AG08395 (cell line): ENCODE data around the gene PTOV1.

Experiments
- DNase-seq: peaks from one replicate; pipeline ENCODE4 v3.0.0; 2012; ENCODE audit warnings: mixed read lengths, low spot score

Gene PTOV1

DNA sequence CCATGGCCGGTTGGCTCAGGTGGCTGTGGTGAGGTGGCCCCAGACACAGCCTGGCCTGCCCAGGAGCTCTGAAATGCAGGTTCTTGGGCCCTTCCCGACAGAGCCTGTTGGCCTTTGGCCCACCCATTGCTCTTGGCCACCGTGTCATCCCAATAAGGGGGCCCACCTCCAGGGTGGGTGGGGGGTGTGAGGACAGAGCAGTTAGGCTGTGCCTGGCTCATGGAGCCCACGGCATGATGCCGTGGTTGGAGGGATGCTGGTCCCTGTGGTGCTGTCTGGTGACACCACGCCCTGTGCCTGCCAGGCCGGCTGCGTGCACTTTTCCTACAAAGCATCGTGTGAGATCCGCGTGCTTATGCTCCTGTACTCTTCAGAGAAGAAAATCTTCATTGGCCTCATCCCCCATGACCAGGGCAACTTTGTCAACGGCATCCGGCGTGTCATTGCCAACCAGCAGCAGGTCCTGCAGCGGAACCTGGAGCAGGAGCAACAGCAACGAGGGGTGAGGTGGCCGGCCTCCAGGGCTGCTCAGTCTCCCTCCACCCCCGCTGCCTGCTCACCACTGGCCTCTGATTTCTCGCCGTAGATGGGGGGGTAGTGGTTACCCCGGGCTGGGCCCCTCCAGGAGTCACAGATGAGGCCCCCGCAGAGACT is 8.8 kb downstream of the PTOV1 start:
- no peak for DNase-seq

- no peak for DNase-seq
Measured at GRCh38 chr19:49860336-49861102, 9.6 kb downstream of the PTOV1 start.

DNA sequence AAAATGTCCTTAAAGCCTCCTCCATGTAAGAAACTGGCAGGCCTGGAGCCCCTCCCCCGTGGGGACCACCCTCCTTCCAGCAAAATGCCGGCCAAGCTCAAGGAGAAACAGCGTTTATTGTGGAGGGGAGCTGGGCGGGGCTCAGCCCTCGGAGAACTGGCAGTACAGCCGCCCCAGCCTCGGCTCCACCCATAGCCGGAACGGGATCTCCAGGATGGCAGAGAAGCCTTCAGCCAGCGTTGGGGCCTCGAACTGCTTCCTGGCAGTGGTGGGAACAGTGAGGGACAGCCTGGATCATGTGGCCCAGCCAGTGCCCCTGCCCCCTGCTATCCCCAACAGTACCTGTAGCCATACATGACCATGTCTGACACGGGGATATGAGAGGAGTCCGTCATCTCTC is 10.1 kb downstream of the PTOV1 start:
- no peak for DNase-seq

DNA sequence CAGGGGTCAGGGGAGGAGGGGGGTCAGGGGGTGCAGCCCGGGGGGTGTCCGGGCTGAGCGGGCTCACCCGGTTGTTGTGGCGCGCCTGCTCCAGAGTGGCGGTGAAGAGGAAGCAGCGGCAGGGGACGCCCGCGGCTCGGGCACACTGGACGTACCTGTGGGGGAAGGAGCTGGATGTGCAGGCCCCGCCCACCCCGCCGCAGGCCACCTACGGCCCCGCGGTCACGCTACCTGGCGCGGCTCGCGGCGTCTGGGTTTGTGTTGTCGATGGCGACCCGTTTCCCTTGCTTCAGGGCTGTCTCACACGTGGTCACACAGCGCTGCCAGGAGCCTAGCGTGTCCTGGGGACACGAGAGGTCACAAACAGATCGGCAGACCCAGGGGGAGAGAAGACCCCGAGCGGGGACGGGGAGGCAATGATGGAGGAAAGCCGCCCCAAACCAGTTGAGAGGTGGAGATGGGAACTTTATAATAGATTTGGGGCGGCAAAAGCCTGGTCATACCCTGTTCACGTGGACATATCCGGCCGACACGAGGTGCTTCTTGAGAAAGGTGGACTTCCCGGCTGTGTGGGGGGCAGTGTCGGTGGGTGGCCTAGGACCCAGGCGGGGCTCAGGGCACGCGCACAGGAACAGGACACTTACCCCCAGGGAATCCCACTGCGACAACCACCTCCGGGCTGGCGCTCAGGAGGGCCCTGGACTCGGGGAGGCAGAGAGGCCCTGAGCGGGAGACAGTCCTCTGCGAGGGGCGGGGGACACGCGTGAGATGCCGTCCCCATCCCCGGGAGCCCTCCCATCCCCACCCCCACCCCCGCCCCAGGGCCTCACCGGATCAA is 10.8 kb downstream of the PTOV1 start:
- no peak for DNase-seq

DNA sequence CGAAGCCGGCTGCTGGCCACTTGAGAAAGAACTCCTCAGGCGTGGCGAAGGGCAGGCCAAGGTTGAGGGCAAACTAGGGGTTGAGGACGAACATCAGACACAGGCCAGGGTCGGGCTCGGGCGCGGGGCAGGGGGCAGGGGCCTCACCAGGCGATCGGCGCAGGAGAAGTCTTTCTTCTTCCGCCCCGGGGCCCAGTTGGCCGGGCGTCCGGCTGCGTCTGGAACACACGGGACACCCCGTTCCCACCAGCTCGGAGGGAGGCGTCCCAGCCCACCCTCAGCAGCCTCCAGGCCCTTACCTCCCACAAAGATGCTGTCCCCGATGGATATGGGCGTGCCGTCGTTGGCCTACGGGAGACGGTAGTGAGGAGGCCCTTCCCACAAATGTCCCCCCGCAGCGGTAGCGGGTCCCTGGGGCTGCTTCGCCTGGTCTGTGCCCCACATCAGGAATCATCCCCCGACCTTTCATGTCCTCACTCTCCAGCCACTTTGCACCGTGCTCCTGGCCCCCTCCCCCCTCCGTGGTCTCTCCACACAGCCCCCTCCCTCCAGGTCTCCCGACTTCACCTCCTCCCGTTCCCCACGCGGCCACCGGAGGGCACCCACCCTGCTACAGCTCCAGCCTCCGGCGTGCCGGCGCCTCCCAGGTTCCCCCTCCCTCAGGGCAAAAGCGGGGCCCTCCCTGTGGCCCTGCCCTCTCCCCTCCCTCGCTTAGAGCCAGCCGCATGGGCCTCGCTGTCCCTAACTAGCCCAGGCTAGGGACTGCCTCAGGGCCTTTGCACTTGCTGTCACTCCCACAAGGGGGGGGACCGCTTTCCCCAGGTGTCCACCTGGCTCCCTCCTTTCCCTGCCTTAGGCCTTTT is 11.7 kb downstream of the PTOV1 start:
- DNase-seq = no peak

DNA sequence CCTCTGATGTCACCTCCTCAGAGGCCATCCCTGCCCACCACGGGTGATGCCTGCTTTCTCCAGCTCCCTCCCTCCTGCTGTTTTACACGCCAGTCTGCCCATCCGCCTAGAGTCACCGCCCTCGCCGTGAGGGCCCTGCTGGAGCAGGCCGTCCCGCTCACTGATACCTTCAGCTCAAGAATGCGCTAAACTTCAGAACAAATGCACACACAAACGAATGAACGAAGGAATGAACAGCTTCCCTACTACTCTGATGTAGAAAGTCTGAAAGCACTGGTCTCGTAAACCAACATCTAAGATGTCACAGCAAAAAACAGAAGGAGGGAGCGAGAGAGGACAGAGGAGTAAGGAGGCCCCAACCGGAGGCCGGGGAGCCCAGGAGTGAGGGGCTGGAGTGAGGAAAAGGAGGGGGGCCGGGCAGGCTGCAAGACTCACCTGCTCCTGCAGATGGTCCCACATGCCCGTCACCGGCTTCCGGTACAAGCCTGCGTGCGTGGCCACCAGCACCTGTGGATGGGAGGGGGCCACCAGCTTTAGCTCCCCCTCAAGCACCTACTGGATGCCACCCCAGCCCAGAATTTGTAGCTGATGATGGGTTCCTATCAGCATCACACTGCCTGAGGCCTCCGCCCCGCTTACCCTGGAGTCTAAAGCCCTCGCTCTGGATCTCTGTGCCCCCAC is 12.4 kb downstream of the PTOV1 start:
- DNase-seq = no peak

DNA sequence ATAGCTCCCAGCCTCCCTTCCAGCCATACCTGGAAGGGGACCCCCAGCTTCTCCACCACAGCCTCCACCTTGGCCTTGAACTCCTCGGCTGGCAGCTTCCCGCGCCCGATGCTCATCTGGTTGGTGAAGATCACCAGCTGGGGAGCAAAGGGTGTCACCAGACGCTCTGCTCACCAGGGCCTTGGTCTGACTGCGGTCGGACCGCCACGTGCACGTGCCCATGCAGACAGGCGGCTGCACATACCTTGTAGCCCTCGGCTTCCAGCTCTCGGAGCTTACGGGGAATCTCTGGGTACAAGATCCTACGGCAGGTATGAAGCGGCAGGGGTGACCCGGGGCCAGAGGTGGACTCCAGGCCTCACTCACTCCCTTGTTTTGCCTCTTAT is 13.0 kb downstream of the PTOV1 start:
- DNase-seq = no peak

- DNase-seq = no peak
Measured at GRCh38 chr19:49864890-49865289, 13.9 kb downstream of the PTOV1 start.

DNA sequence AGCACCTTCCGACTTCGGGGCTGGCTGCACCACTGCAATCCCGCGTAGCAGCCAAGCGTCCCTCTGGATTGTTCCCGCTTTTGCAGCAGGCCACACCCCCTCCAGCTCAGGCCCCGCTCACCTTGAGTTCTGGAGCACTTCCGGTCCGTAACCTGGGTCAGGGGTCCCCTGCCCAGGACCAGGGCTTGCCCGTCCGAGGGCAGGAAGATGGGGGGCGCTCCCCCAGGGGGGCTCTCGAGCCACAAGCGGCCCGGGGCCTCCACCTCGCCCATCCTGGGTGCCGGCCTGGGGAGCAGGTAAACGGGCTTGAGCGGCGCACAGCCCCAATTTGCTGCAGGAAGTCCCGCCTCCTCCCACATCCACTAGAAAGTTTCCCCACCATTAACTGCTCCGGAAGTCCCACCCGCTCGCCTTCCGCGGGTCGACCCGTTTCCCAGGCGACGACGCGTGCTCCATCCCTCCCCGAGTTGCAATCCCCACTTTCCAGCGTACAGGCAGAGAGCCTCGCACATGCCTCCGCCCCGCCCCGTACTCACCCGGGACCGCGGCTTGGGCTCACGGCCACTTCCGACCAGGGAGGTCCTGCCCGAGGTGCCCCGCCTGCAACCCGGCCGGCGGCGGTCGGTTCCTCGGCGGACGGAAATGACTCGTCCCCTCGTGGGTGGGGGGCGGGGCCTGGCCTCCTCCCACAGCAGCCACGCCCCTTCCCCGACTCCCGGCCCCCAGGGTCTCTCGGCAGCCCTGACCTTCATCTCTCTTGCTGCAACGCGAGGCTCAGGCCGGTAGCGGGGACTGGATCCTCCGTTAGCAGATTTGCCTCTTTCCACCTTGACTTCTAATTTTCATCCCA is 16.2 kb downstream of the PTOV1 start, which contains the start of gene PNKP:
TSS of gene PNKP (minus strand) at position 644 of the 850 bp plus-strand sequence. CDS start at position 272, 372 bp downstream.
- DNase-seq = peak; percentile 94

DNA sequence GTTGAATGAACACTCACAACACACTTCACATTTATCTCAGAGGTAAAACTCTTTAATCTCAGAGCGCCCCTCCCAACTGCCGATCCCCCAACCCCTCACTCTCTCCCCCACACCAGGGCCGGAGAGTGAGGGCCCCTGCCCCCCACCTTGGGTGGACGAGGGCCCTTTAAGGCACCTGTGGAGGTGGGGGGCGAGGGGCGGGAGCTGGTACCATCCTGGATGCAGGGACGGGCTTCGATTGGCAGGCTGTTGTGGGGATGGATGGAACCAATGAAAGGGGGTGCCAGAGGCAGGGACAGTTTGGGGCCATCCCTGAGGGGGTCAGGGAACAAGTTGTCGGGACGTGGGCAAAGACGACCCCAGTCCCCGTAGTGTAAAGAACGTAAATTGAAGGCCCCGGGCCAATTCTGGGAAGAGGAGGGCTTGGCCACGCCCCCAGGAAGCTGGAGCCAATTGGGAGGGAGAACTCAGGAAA is 18.1 kb downstream of the PTOV1 start:
- DNase-seq = no peak

GRCh38 chr19:49869484-49870308 is 18.7 kb downstream of the PTOV1 start:
- peak; percentile 98 for DNase-seq

DNA sequence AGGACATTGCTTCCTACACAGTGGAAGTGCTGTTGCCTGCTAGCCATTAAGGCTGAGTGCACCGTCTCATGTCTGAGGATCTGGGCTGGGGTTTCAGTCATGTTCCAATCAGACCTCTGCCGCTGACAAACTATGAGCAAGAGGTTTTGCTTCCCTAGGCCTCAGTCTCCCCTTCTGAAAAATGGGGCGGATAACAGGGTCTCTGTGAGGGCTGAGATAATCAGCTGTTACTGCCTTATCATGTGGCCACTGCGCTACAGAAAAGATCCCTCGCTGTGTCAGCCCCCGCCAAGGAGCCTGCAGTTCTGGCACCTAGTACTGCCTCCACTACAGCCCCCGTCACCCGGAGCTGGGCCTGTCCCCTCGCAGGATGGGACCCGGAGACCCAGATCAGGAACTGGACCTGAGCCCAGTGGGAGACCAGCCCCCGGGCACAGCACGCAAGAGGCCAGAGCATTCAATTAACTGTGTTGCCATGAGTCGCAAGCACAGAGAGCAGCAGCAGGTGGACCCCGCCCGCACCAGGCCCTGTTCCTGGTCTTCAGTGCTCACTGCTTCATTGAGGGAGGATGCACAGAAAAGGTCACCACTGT is 19.4 kb downstream of the PTOV1 start:
- DNase-seq = no peak

- no peak for DNase-seq
Measured at GRCh38 chr19:49871349-49871985, 20.5 kb downstream of the PTOV1 start.

DNA sequence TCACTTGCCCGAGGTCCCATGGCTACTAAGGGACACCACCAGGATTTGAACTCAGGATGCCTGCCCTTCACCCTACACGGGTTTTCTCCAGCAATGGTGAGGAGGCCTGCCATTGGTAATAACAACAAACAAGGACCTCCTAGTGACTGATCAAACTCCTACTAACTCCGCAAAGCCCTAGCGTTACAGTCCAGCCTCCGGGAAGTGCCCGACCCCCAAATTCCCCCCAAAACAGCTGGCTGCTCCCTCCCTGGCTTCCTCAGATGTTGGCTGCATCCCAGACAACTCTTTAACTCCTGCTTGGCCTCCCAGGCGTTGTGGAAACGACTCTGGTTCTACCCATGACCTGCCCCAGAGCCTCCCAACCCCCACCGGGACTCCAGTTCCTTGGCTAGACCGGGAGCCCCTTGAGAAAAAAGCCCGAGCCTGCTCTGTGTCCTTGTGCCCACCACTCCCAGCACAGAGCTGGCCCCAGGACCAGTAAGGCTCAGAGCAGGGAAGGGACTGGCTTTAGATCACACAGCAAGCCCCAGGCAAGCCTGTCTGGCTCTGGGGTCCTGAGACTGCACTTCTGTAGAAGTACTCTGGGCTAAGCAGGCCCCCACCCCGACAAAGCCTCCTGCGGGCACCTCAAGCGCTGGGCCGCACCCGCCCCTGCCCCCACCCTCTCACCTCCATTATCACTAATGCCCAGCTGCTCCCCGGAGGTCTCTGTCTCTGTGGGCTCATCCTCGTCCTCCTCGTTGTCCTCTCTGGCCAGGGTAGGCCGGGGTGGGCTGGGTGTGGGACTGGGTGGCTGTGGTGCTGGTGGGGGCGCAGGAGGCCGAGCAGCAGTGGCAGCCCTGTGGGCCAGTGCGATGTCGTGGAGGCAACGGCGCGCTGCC is 21.5 kb downstream of the PTOV1 start:
- DNase-seq = no peak

- DNase-seq = no peak
Measured at GRCh38 chr19:49873129-49873521, 22.2 kb downstream of the PTOV1 start.

DNA sequence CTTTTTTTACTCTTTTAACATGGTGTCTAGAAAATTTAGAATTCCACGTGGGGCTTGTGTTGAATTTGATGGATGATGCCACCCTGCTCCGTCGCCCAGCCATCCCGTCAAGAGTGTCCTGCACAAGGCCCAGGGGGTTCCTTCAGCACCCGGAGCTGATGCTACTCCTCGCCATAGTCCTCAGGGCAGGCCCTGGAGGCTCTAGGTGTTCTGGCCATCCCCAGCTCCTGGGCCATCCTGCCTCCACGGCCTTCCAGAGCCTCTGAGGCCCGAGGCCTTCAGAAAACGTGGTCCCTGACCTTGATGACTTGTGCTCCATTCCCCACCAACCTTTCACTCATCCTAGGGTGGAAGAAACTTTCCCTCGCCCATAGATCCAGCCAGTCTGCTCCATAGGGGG is 22.9 kb downstream of the PTOV1 start:
- DNase-seq = no peak

- no peak for DNase-seq
Measured at GRCh38 chr19:49874503-49875157, 23.7 kb downstream of the PTOV1 start.
